Activated naive CD8-positive, alpha-beta T cell treated with anti-CD3 and anti-CD28 coated beads, Interleukin-2, amount 50 U/mL, for 24 hours (primary cell): ENCODE data around the gene DYNC1H1.
"Not testable (repeated sequence)": the region's sequence is repeated elsewhere in the genome, so short reads cannot be mapped to it uniquely, and the experiment has no call there.

Source experiments
- ATAC-seq: fragments of 150-1000 bp; cut with Tn5 transposase; one replicate; pipeline ENCODE4 v1.10.0; 2021
- DNase-seq: peaks from one replicate; pipeline ENCODE4 v3.0.0; 2021
- H3K27ac Mint-ChIP-seq: one replicate; pipeline ENCODE4 v1.8.0; 2021; ENCODE audit warnings: mild to moderate bottlenecking, mixed read lengths
- H3K27me3 Mint-ChIP-seq: one replicate; pipeline ENCODE4 v1.8.0; 2021; ENCODE audit warnings: mixed read lengths
- H3K36me3 Mint-ChIP-seq: one replicate; pipeline ENCODE4 v1.8.0; 2021; ENCODE audit warnings: low read depth, mixed read lengths
- H3K4me1 Mint-ChIP-seq: one replicate; pipeline ENCODE4 v1.8.0; 2021; ENCODE audit warnings: mixed read lengths
- H3K4me3 Mint-ChIP-seq: one replicate; pipeline ENCODE4 v1.8.0; 2021; ENCODE audit warnings: mild to moderate bottlenecking, moderate library complexity, mixed read lengths
- H3K9me3 Mint-ChIP-seq: one replicate; pipeline ENCODE4 v1.8.0; 2021; ENCODE audit warnings: mixed read lengths

DYNC1H1 gene

DNA sequence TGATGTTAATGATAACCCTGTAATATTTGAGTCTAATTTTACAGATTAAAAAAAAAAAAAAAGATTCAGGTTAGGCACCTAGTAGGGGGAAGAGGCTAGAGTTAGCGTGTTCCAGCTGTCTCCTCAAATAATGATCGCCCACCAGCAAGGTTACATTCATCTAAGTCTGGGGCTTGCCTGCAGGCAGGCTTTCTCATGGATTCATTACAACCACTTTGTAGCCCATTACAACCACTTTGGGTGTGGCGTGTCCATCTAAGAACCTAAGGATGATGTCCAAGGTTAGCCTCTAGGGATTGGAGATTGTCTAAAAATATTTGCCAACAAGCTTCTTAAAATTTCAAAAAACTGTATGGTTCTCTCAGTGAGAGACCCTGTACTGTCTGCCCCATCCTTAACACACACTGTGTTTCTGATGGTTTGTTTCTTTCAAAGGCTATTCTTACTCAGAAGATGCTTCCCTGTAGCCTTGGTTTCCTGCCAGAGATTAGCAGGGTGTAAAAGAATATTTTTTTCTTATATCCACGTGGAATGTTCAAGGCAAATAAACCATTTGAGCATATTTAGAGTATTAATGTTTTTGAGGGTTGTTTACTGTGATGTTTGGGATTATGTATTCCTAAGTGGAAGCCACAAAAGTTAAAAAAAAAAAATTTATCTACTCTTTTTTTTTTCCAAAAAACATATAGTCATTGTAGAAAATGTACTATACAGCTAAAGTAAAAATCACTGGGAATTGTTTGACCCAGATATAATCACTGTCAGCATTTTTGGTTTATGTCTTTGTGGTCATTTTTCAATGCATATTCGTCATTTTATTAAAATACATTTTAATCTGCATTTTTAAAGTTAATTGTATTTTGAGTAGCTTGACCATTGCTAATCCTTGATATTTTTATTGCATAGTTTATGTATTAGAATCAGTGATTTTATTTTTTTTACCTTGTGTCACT lies 1.7 kb downstream of the DYNC1H1 start:
- DNase-seq: no peak
- Mint-ChIP-seq H3K27me3 (no peaks in the 10 kb centered on the region), H3K27ac (peak overlapping the region; percentile 73), H3K36me3 (peaks cover 17% of the 10 kb centered on the region), H3K4me3 (peak overlapping the region; percentile 88), H3K9me3 (no peaks in the 10 kb centered on the region), H3K4me1 (peaks cover 39% of the 10 kb centered on the region)
- no peak for ATAC-seq

DNA sequence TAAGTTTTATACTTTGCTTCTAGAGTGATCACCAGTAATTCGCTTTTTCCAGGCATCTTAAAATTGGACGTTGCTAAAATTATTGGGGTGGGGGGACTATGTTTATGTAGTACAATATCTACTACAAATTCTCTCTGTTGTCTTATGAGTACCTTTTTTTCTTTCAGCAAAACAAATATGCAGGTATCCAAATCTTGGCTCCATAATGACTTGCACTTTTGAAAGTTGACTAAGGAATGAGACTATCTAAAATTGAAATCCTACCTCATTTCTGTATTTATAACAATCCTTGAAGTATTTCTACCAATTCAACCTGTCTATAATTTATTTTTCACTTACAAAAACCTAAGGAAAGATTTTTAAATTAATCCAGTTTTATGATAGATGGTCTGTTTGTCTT lies 2.4 kb downstream of the DYNC1H1 start:
- Mint-ChIP-seq H3K27me3 (no peaks in the 10 kb centered on the region), H3K4me3 (peak overlapping the region; percentile 88), H3K4me1 (peaks cover 37% of the 10 kb centered on the region), H3K36me3 (peaks cover 17% of the 10 kb centered on the region), H3K27ac (peak overlapping the region; percentile 50), H3K9me3 (no peaks in the 10 kb centered on the region)
- DNase-seq (no peak), ATAC-seq (no peak)

DNA sequence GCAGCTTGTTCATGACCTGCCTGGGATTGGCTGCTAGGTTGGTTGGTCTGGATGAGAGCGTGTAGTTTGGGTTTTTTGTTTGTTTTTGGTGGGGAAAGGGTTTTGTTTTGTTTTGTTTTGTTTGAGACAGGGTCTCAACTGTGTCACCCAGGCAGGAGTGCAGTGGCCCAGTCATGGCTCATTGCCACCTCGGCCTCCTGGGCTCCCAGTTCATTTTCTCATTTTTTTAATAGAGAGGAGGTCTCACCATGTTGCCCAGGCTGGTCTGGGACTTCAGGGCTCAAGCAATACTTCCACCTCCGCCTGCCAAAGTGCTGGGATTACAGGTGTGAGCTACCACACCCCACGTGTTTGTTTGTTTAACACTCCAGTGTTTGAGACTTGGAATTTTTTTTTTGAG lies 3.8 kb downstream of the DYNC1H1 start:
- no peaks in the 10 kb centered on the region for H3K9me3 Mint-ChIP-seq
- ATAC-seq (no peak), DNase-seq (no peak)
- H3K36me3 Mint-ChIP-seq: peaks cover 24% of the 10 kb centered on the region
- no peak overlapping the region for H3K27ac Mint-ChIP-seq
- no peak overlapping the region for H3K4me3 Mint-ChIP-seq
- H3K27me3 Mint-ChIP-seq: no peaks in the 10 kb centered on the region
- H3K4me1 Mint-ChIP-seq: peaks cover 52% of the 10 kb centered on the region

- H3K4me1 Mint-ChIP-seq: peaks cover 50% of the 10 kb centered on the region
Observed at GRCh38 chr14:101969481-101969880, 5.1 kb downstream of the DYNC1H1 start.

DNA sequence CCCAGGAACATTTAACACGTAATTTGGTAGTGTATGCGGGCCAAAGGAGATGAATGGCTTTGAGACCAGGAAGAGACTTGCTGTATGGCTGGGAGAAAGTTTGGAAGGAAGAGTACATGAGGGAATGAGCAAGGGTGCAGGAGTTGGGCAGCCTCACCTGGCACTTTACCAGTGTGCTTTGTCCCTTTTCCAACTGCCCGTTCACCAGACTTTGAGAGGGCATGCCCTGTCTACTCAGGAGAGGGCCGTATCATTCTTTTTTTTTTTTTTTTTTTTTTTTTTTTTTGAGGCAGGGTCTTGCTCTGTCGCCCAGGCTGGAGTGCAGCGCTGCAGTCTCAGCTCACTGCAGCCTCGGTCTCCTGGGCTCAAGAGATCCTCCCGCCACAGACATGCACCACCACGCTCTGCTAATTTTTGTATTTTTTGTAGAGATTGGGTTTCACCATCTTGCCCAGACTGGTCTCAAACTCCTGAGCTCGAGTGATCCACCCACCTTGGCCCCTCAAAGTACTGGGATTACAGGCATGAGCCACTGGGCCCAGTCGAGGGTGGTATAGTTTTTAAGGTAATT lies 6.5 kb downstream of the DYNC1H1 start:
- Mint-ChIP-seq H3K36me3 (peaks cover 24% of the 10 kb centered on the region), H3K4me3 (no peak overlapping the region), H3K4me1 (peaks cover 46% of the 10 kb centered on the region), H3K27ac (peak overlapping the region; percentile 70), H3K27me3 (no peaks in the 10 kb centered on the region), H3K9me3 (no peaks in the 10 kb centered on the region)
- DNase-seq (no peak), ATAC-seq (no peak)

More at GRCh38 chr14:101969481-101969880, 5.1 kb downstream of the DYNC1H1 start:
- no peaks in the 10 kb centered on the region for H3K9me3 Mint-ChIP-seq
- ATAC-seq (no peak), DNase-seq (no peak)
- H3K36me3 Mint-ChIP-seq: peaks cover 24% of the 10 kb centered on the region
- no peak overlapping the region for H3K4me3 Mint-ChIP-seq
- H3K27me3 Mint-ChIP-seq: no peaks in the 10 kb centered on the region
- no peak overlapping the region for H3K27ac Mint-ChIP-seq

DNA sequence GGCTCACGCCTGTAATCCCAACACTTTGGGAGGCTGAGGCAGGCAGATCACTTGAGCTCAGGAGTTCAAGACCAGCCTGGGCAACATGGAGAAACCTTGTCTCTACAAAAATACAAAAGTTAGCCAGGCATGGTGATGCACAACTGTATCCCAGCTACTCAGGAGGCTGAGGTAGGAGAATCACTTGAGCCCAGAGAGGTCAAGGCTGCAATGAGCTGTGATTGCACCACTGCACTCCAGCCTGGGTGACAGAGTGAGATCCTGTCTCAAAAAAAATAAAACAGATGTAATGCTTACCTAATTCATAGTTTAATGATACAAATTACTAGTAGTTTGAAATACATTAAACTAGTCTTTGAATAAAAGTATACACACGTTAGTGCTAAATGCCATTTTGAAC lies 7.1 kb downstream of the DYNC1H1 start:
- not testable (repeated sequence) for H3K4me3 Mint-ChIP-seq, H3K27ac Mint-ChIP-seq
- H3K4me1 Mint-ChIP-seq: peaks cover 41% of the 10 kb centered on the region

DNA sequence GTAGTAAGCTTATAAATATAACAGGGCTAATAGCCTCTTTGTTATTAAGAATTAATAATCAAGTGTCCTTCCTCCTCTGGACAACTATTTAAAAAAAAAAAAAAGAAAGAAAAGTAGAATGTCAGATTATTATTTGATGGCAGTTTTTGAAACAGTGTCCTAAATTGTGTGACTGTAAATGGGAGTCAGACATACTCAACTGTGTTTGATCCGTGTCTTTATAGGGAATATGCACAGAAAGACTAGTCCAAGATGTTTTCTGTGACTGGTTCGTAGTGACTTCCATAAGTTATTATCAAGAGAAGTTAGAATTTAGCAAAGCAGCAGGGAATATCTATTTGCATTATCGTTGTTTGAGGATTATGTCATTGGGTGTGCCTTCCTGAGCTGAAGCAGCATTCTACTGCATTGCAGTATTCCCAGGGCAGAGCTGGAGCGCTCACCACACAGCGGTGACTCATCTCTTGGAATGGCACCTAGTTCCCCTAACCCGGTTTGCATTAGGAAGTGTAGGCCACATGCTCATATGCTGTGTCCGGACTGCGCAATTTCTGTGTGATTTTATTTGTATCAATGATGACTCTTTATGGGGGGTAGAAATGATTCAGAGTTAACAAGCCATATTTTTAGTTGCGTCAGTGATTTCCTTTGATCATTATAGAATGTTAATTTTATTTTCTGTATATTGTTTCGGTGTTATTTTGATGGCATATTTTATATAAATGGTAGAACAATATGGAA lies 7.9 kb downstream of the DYNC1H1 start:
- ATAC-seq (no peak), DNase-seq (no peak)
- no peak overlapping the region for H3K27ac Mint-ChIP-seq
- H3K4me3 Mint-ChIP-seq: no peak overlapping the region
- peaks cover 34% of the 10 kb centered on the region for H3K4me1 Mint-ChIP-seq
- H3K9me3 Mint-ChIP-seq: no peaks in the 10 kb centered on the region
- peaks cover 31% of the 10 kb centered on the region for H3K36me3 Mint-ChIP-seq
- H3K27me3 Mint-ChIP-seq: no peaks in the 10 kb centered on the region

More for the DNA sequence above, 7.1 kb downstream of the DYNC1H1 start:
- not testable (repeated sequence) for H3K27me3 Mint-ChIP-seq, ATAC-seq, H3K9me3 Mint-ChIP-seq, DNase-seq
- H3K36me3 Mint-ChIP-seq: peaks cover 25% of the 10 kb centered on the region

GRCh38 chr14:101973356-101973755 lies 9.0 kb downstream of the DYNC1H1 start:
- DNase-seq: no peak
- ATAC-seq: no peak
- Mint-ChIP-seq H3K27ac (no peak overlapping the region), H3K4me1 (peaks cover 30% of the 10 kb centered on the region), H3K9me3 (no peaks in the 10 kb centered on the region), H3K4me3 (no peak overlapping the region), H3K36me3 (peaks cover 32% of the 10 kb centered on the region), H3K27me3 (no peaks in the 10 kb centered on the region)

DNA sequence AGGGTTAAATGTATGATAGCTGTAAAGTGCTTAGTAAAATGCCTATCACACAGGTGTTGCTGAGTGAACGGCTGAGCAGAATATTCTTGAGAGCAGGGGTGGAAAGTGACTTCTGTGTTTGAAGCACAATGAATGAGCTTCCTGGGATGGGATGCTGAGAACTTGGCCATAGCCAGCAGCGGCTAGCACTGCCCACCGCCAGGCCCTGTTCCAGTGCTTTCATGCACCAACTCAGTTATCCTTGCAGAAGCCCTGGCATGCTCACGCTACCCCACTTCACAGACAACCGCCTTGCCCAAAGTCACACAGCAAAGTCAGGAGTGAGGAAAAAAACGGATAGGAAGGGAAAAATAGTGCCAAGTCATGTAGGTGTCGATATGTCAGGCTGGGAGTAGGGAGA lies 10.9 kb downstream of the DYNC1H1 start:
- peaks cover 38% of the 10 kb centered on the region for H3K36me3 Mint-ChIP-seq
- H3K9me3 Mint-ChIP-seq: no peaks in the 10 kb centered on the region
- no peak overlapping the region for H3K27ac Mint-ChIP-seq
- DNase-seq (no peak), ATAC-seq (no peak)
- no peaks in the 10 kb centered on the region for H3K27me3 Mint-ChIP-seq
- H3K4me3 Mint-ChIP-seq: no peak overlapping the region
- peaks cover 28% of the 10 kb centered on the region for H3K4me1 Mint-ChIP-seq

GRCh38 chr14:101977311-101978071 lies 13.1 kb downstream of the DYNC1H1 start:
- H3K27ac Mint-ChIP-seq: no peak overlapping the region
- no peaks in the 10 kb centered on the region for H3K9me3 Mint-ChIP-seq
- H3K4me1 Mint-ChIP-seq: peaks cover 20% of the 10 kb centered on the region
- H3K36me3 Mint-ChIP-seq: peaks cover 37% of the 10 kb centered on the region
- H3K4me3 Mint-ChIP-seq: no peak overlapping the region
- H3K27me3 Mint-ChIP-seq: no peaks in the 10 kb centered on the region
- ATAC-seq: no peak
- no peak for DNase-seq

GRCh38 chr14:101979666-101980065 lies 15.3 kb downstream of the DYNC1H1 start:
- Mint-ChIP-seq H3K9me3 (no peaks in the 10 kb centered on the region), H3K27ac (peak overlapping the region; percentile 67), H3K4me3 (no peak overlapping the region), H3K4me1 (peaks cover 9% of the 10 kb centered on the region), H3K27me3 (no peaks in the 10 kb centered on the region), H3K36me3 (peaks cover 45% of the 10 kb centered on the region)
- ATAC-seq (no peak), DNase-seq (no peak)

GRCh38 chr14:101980251-101980650 lies 15.9 kb downstream of the DYNC1H1 start:
- peak overlapping the region; percentile 67 for H3K27ac Mint-ChIP-seq
- ATAC-seq: no peak
- peaks cover 9% of the 10 kb centered on the region for H3K4me1 Mint-ChIP-seq

GRCh38 chr14:101980700-101981099 lies 16.3 kb downstream of the DYNC1H1 start:
- Mint-ChIP-seq H3K4me3 (no peak overlapping the region), H3K4me1 (peaks cover 9% of the 10 kb centered on the region), H3K27me3 (no peaks in the 10 kb centered on the region), H3K9me3 (no peaks in the 10 kb centered on the region), H3K27ac (peak overlapping the region; percentile 14), H3K36me3 (peaks cover 50% of the 10 kb centered on the region)
- DNase-seq (no peak), ATAC-seq (peak; percentile 71)

More at GRCh38 chr14:101980251-101980650, 15.9 kb downstream of the DYNC1H1 start:
- Mint-ChIP-seq H3K36me3 (peaks cover 47% of the 10 kb centered on the region), H3K4me3 (no peak overlapping the region), H3K27me3 (no peaks in the 10 kb centered on the region), H3K9me3 (no peaks in the 10 kb centered on the region)
- DNase-seq: no peak

DNA sequence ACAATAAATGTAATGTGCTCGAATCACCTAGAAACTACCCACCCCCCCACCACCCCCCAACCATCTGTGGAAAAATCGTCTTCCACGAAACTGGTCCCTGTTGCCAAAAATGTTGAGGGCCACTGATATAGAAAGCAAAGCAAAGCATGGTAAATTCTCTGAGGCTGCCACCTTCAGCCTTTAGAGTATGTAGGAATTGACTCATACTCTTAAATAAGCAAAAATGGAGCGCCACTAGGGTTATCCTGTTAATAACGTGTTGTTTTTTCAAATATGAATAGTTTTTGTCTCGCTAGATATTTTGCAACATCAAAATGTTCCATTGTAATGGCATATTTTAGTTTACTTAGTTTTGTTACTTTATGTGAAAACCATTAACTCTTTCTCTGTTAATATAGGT lies 18.2 kb downstream of the DYNC1H1 start:
- H3K27ac Mint-ChIP-seq: no peak overlapping the region
- H3K4me3 Mint-ChIP-seq: no peak overlapping the region
- H3K4me1 Mint-ChIP-seq: peaks cover 9% of the 10 kb centered on the region
- H3K9me3 Mint-ChIP-seq: no peaks in the 10 kb centered on the region
- ATAC-seq (no peak), DNase-seq (no peak)
- H3K27me3 Mint-ChIP-seq: no peaks in the 10 kb centered on the region
- peaks cover 50% of the 10 kb centered on the region for H3K36me3 Mint-ChIP-seq
